GM10248 (cell line): Measurements from ENCODE around the gene CETN3.

Experiments
- CTCF ChIA-PET: fragments of 300-600 bp; sonication (Branson Sonifier 250); formaldehyde crosslinking; extraction: SDS; loops from one replicate; lab custom pipeline; 2021; ENCODE audit warnings: antibody characterized with exemption; lab: Yijun Ruan, JAX
- POLR2A ChIA-PET: fragments of 350-650 bp; sonication (Branson Sonifier 250); formaldehyde crosslinking; extraction: SDS; loops from one replicate; lab custom pipeline; 2020; ENCODE audit warnings: antibody characterized with exemption; lab: Yijun Ruan, JAX
- DNase-seq: peaks from one replicate; pipeline ENCODE4 v3.0.0; 2012; ENCODE audit errors: extremely low spot score
- CTCF ChIP-seq: IDR thresholded peaks from 2 replicates; pipeline ENCODE4 v1.5.1; 2012; ENCODE audit warnings: mild to moderate bottlenecking, low read depth; ENCODE audit errors: extremely low read depth, missing control alignments, control extremely low read depth

CETN3 gene

GRCh38 chr5:90434116-90434714 is 24.7 kb upstream of the CETN3 start:
- POLR2A ChIA-PET, result no interaction called here
- peak; percentile 78 for TF ChIP-seq CTCF
- CTCF ChIA-PET, result interaction anchor here (0.8 to 2.1 kb wide), 9 partner anchors 10 to 169 kb away, joined by 3 to 6 read pairs (median 3); partner anchors contain the start of gene CETN3
- DNase-seq, result no peak

GRCh38 chr5:90424245-90424644 is 14.7 kb upstream of the CETN3 start:
- no peak for DNase-seq
- POLR2A ChIA-PET, result no interaction called here
- CTCF ChIA-PET, result interaction anchor here (1.2 to 1.3 kb wide), 2 partner anchors 9 to 11 kb away, joined by 3 to 4 read pairs; no protein-coding TSS in a partner anchor
- TF ChIP-seq CTCF, result no peak

GRCh38 chr5:90421136-90421535 is 11.6 kb upstream of the CETN3 start:
- no peak for DNase-seq
- ChIA-PET POLR2A (no interaction called here), CTCF (interaction anchor here (0.7 to 1.7 kb wide), 7 partner anchors 10 to 361 kb away, joined by 3 to 5 read pairs (median 3); no protein-coding TSS in a partner anchor)
- peak; percentile 30 for TF ChIP-seq CTCF

- ChIA-PET POLR2A (interaction anchor here (0.7 kb wide), 1 partner anchor 9 kb away, joined by 3 read pairs; the partner anchor contains the start of gene CETN3), CTCF (interaction anchor here (0.8 to 1.9 kb wide), 3 partner anchors 9 to 1691 kb away, joined by 3 to 5 read pairs (median 3); no protein-coding TSS in a partner anchor)
- no peak for TF ChIP-seq CTCF
- no peak for DNase-seq
Measured at GRCh38 chr5:90418214-90418613, 8.7 kb upstream of the CETN3 start.

GRCh38 chr5:90410178-90410762 is 714 bp upstream of the CETN3 start:
- no peak for TF ChIP-seq CTCF
- no peak for DNase-seq
- CTCF ChIA-PET, result interaction anchor here (1.2 to 2.0 kb wide), 9 partner anchors 10 to 373 kb away, joined by 3 to 10 read pairs (median 5); partner anchors contain the start of gene LYSMD3
- POLR2A ChIA-PET, result interaction anchor here (0.6 to 1.0 kb wide), 5 partner anchors 8 to 119 kb away, joined by 3 to 6 read pairs (median 3); partner anchors contain the start of genes LYSMD3, MBLAC2 and POLR3G

- ChIA-PET POLR2A (interaction anchor here (0.6 kb wide), 1 partner anchor 388 kb away, joined by 3 read pairs; no protein-coding TSS in a partner anchor), CTCF (no interaction called here)
- no peak for DNase-seq
- no peak for TF ChIP-seq CTCF
Measured at GRCh38 chr5:90408571-90409317, 812 bp downstream of the CETN3 start.
